Upper lobe of right lung (tissue), 1 donor: ENCODE data around the gene SIGLEC9. TPM values are rescaled to one million over a fixed set of nuclear protein-coding genes. Genes with fewer than 3 reads are reported as not detected.

Experiments
- ATAC-seq: fragments of 200-7000 bp; cut with Tn5 transposase; one replicate; pipeline ENCODE4 v1.9.1; 2020; ENCODE audit warnings: mild to moderate bottlenecking, moderate library complexity
- DNase-seq: peaks from one replicate; pipeline ENCODE4 v3.0.0-alpha.2; 2020
- H3K27ac ChIP-seq: fragments of 200-600 bp; one replicate; pipeline ENCODE4 v1.8.0; 2022
- H3K27me3 ChIP-seq: fragments of 200-600 bp; one replicate; pipeline ENCODE4 v1.8.0; 2022; ENCODE audit warnings: mild to moderate bottlenecking
- H3K36me3 ChIP-seq: fragments of 200-600 bp; one replicate; pipeline ENCODE4 v1.8.0; 2022
- H3K4me1 ChIP-seq: fragments of 200-600 bp; one replicate; pipeline ENCODE4 v1.8.0; 2022
- H3K4me3 ChIP-seq: fragments of 200-600 bp; one replicate; pipeline ENCODE4 v1.8.0; 2022; ENCODE audit warnings: mild to moderate bottlenecking
- H3K9me3 ChIP-seq: fragments of 200-600 bp; one replicate; pipeline ENCODE4 v1.8.0; 2022
- CTCF ChIP-seq: fragments of 200-600 bp; IDR thresholded peaks from one replicate; pipeline ENCODE4 v1.8.0; 2022; ENCODE audit warnings: antibody characterized with exemption
- intact Hi-C: fragments of 100-400 bp; cut with DNase I; formaldehyde crosslinking; loops from one replicate; pipeline ENCODE4 v1.11.0; 2022
- total RNA-seq: library from RNA; stranded (reverse); fragmentation: NEBNext Ultra II Directional; extraction: Animal tissue kit (Norgen Biotek cat#: 25700); gene quantifications from one replicate; pipeline ENCODE4 v1.2.1, GENCODE V29; 2021
- donor health status: DM: no; HTN: yes; CAD: no; lungs with severe emphysema.

Gene SIGLEC9
- total RNA-seq, 1 donor from 2014 or later, result 14.5 TPM

- Histone ChIP-seq H3K9me3 (no peaks in the 10 kb centered on the region), H3K4me3 (no peak overlapping the region), H3K27ac (no peak overlapping the region), H3K36me3 (no peaks in the 10 kb centered on the region), H3K27me3 (peaks cover 5% of the 10 kb centered on the region), H3K4me1 (no peaks in the 10 kb centered on the region)
- intact Hi-C loops, result no loop called here
- no peak for DNase-seq
- no peak for TF ChIP-seq CTCF
- no peak for ATAC-seq
These were observed 54.5 kb downstream of the SIGLEC9 start for GRCh38 chr19:51179256-51179655.

Other genes with a start within 250 kb of the SIGLEC9 start
- not detected for gene KLK4, start 213.5 kb upstream of the SIGLEC9 start, total RNA-seq
- gene KLK5, start 171.9 kb upstream of the SIGLEC9 start, total RNA-seq, result not detected
- gene KLK6, start 155.3 kb upstream of the SIGLEC9 start, total RNA-seq, result not detected
- gene KLK7, start 141.0 kb upstream of the SIGLEC9 start, total RNA-seq, result 0.41 TPM
- gene KLK8, start 123.3 kb upstream of the SIGLEC9 start, total RNA-seq, result not detected
- gene KLK10, start 105.2 kb upstream of the SIGLEC9 start, total RNA-seq, result 4.7 TPM
- 10.8 TPM for gene KLK11, start 98.3 kb upstream of the SIGLEC9 start, total RNA-seq
- not detected for gene KLK12, start 89.9 kb upstream of the SIGLEC9 start, total RNA-seq
- not detected for gene KLK13, start 59.8 kb upstream of the SIGLEC9 start, total RNA-seq
- gene KLK14, start 42.0 kb upstream of the SIGLEC9 start, total RNA-seq, result not detected
- 8.5 TPM for gene CTU1, start 16.5 kb upstream of the SIGLEC9 start, total RNA-seq
- gene SIGLEC7, start 17.4 kb downstream of the SIGLEC9 start, total RNA-seq, result 11.0 TPM
- gene CD33, start 100.2 kb downstream of the SIGLEC9 start, total RNA-seq, result 20.7 TPM
- not detected for gene SIGLECL1, start 126.2 kb downstream of the SIGLEC9 start, total RNA-seq
- not detected for gene IGLON5, start 186.7 kb downstream of the SIGLEC9 start, total RNA-seq
- gene VSIG10L, start 217.2 kb downstream of the SIGLEC9 start, total RNA-seq, result 2.1 TPM
- gene ETFB, start 241.5 kb downstream of the SIGLEC9 start, total RNA-seq, result 54.5 TPM
- gene CLDND2, start 244.1 kb downstream of the SIGLEC9 start, total RNA-seq, result 0.64 TPM
- 25.1 TPM for gene NKG7, start 247.7 kb downstream of the SIGLEC9 start, total RNA-seq